Measurements from ENCODE around the gene ANXA4. TPM values are rescaled to one million over a fixed set of nuclear protein-coding genes. Genes with fewer than 3 reads are reported as not detected.

ANXA4 gene
- total and polyA plus RNA-seq, 9 donors, result 20.2 to 51.1 (median 30.3) TPM

Other genes with a start within 250 kb of the ANXA4 start
- 16.6 TPM for gene AAK1, start 98.4 kb upstream of the ANXA4 start, total RNA-seq
- gene AAK1, start 98.4 kb upstream of the ANXA4 start, polyA plus RNA-seq (ENCODE audit: insufficient read depth in 1 of 8, insufficient read length in 8 of 8, low replicate concordance in 1 of 8), result 10 to 100 TPM in 7 of 8 donors, 1 to 10 TPM in 1; 9.3 to 20.6 (median 13.9) TPM
- gene GMCL1, start 87.5 kb downstream of the ANXA4 start, total RNA-seq, result 7.5 TPM
- 10 to 100 TPM in 4 of 8 donors, 1 to 10 TPM in 4; 8.7 to 13.2 (median 10.0) TPM for gene GMCL1, start 87.5 kb downstream of the ANXA4 start, polyA plus RNA-seq (ENCODE audit: insufficient read depth in 1 of 8, insufficient read length in 8 of 8, low replicate concordance in 1 of 8)
- 62.6 TPM for gene SNRNP27, start 151.8 kb downstream of the ANXA4 start, total RNA-seq
- gene SNRNP27, start 151.8 kb downstream of the ANXA4 start, polyA plus RNA-seq (ENCODE audit: insufficient read depth in 1 of 8, insufficient read length in 8 of 8, low replicate concordance in 1 of 8), result 10 to 100 TPM; 63.5 to 73.9 (median 70.3) TPM
- 2.7 TPM for gene MXD1, start 173.0 kb downstream of the ANXA4 start, total RNA-seq
- 1 to 10 TPM; 4.1 to 7.2 (median 5.3) TPM for gene MXD1, start 173.0 kb downstream of the ANXA4 start, polyA plus RNA-seq (ENCODE audit: insufficient read depth in 1 of 8, insufficient read length in 8 of 8, low replicate concordance in 1 of 8)
- gene ASPRV1, start 219.5 kb downstream of the ANXA4 start, total RNA-seq, result 2.6 TPM
- gene ASPRV1, start 219.5 kb downstream of the ANXA4 start, polyA plus RNA-seq (ENCODE audit: insufficient read depth in 1 of 8, insufficient read length in 8 of 8, low replicate concordance in 1 of 8), result 1 to 10 TPM; 2.1 to 3.7 (median 2.8) TPM